ENCODE measurements around the gene ANKIB1. TPM values are rescaled to one million over a fixed set of nuclear protein-coding genes. Genes with fewer than 3 reads are reported as not detected.
"Not testable (repeated sequence)": the region's sequence is repeated elsewhere in the genome, so short reads cannot be mapped to it uniquely, and the experiment has no call there.

ANKIB1 gene
- total RNA-seq, 1 experiment from 2014 or later, result 42.1 TPM

DNA sequence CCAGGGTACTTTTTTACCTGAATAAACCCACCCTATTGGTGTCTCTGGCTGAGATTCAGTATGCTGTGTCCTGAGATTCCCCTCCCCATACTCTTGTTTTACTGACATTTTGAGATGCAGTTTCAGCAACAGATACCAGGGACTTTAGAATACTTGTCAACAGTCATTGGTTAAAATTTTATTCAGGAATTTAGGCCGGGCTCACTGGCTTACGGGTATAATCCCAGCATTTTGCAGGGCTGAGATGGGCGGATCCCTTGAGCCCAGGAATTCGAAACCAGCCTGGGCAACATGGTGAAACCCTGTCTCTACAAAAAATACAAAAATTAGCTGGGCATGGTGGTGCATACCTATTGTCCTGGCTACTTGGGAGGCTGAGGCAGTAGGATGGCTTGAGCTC, 111.5 kb downstream of the ANKIB1 start:
- no peak for DNase-seq (ENCODE audit: low spot score)
- Histone ChIP-seq H3K4me1 (ENCODE audit: insufficient read depth, low read length, poor library complexity, severe bottlenecking) (no peaks in the 10 kb centered on the region), H3K4me3 (ENCODE audit: low read depth, low read length, poor library complexity, severe bottlenecking) (no peak overlapping the region), H3K27ac (ENCODE audit: low read depth, low read length, poor library complexity, severe bottlenecking) (no peak overlapping the region), H3K9me3 (ENCODE audit: low read depth, low read length, poor library complexity, severe bottlenecking) (no peaks in the 10 kb centered on the region), H3K36me3 (ENCODE audit: insufficient read depth, low read length, poor library complexity, severe bottlenecking) (no peaks in the 10 kb centered on the region), H3K27me3 (replicated peaks; ENCODE audit: insufficient read depth, low read depth, low read length, poor library complexity) (no peaks in the 10 kb centered on the region)
- TF ChIP-seq EZH2 (IDR thresholded peaks at IDR 0.05; ENCODE audit: borderline replicate concordance, low read depth, low read length, poor library complexity, severe bottlenecking) (no peak), CTCF (conservative IDR thresholded peaks at IDR 0.05; ENCODE audit: low read depth, low read length) (no peak)
- ChIA-PET CTCF (no interaction called here), POLR2A (ENCODE audit: low non-redundant PET) (no interaction called here)
- intact Hi-C loops (cut with micrococcal nuclease; ENCODE audit: unreplicated experiment), result no loop called here
- BruUV-seq (replicated peaks), result no TSS peak

GRCh38 chr7:92359179-92359578, 113.4 kb downstream of the ANKIB1 start:
- H3K4me3 ChIP-seq (ENCODE audit: low read depth, low read length, poor library complexity, severe bottlenecking); DNase-seq (ENCODE audit: low spot score); POLR2A ChIA-PET (ENCODE audit: low non-redundant PET); H3K9me3 ChIP-seq (ENCODE audit: low read depth, low read length, poor library complexity, severe bottlenecking); H3K36me3 ChIP-seq (ENCODE audit: insufficient read depth, low read length, poor library complexity, severe bottlenecking); H3K27ac ChIP-seq (ENCODE audit: low read depth, low read length, poor library complexity, severe bottlenecking); BruUV-seq (replicated peaks); H3K27me3 ChIP-seq (replicated peaks; ENCODE audit: insufficient read depth, low read depth, low read length, poor library complexity); intact Hi-C loops (cut with micrococcal nuclease; ENCODE audit: unreplicated experiment); H3K4me1 ChIP-seq (ENCODE audit: insufficient read depth, low read length, poor library complexity, severe bottlenecking); CTCF ChIA-PET: not testable (repeated sequence)

GRCh38 chr7:92359801-92360200, 114.0 kb downstream of the ANKIB1 start:
- no peak overlapping the region for H3K27ac ChIP-seq (ENCODE audit: low read depth, low read length, poor library complexity, severe bottlenecking)
- DNase-seq (ENCODE audit: low spot score), result no peak
- ChIA-PET POLR2A (ENCODE audit: low non-redundant PET) (no interaction called here), CTCF (no interaction called here)
- no peaks in the 10 kb centered on the region for H3K27me3 ChIP-seq (replicated peaks; ENCODE audit: insufficient read depth, low read depth, low read length, poor library complexity)
- intact Hi-C loops (cut with micrococcal nuclease; ENCODE audit: unreplicated experiment), result no loop called here
- TF ChIP-seq EZH2 (IDR thresholded peaks at IDR 0.05; ENCODE audit: borderline replicate concordance, low read depth, low read length, poor library complexity, severe bottlenecking) (no peak), CTCF (conservative IDR thresholded peaks at IDR 0.05; ENCODE audit: low read depth, low read length) (no peak)
- no peaks in the 10 kb centered on the region for H3K9me3 ChIP-seq (ENCODE audit: low read depth, low read length, poor library complexity, severe bottlenecking)
- H3K4me3 ChIP-seq (ENCODE audit: low read depth, low read length, poor library complexity, severe bottlenecking), result no peak overlapping the region
- H3K36me3 ChIP-seq (ENCODE audit: insufficient read depth, low read length, poor library complexity, severe bottlenecking), result no peaks in the 10 kb centered on the region
- BruUV-seq (replicated peaks), result no TSS peak
- no peaks in the 10 kb centered on the region for H3K4me1 ChIP-seq (ENCODE audit: insufficient read depth, low read length, poor library complexity, severe bottlenecking)

DNA sequence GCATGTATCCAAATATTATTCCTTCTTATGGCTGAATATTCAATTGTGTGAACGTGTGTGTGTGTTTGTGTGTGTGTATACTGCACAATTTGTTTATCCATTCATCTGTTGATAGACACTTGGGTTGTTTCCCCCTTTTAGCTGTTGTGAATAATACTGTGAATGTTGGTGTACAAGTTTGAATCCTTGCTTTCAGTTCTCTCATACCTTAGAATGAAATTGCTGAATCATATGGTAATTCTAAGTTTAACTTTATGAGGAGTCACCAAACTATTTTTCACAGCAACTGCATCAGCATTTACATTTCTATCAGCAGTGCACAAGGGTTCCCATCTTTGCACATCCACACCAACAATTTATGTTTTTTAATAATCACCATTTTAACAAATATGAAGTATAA, 114.6 kb downstream of the ANKIB1 start:
- H3K4me1 ChIP-seq (ENCODE audit: insufficient read depth, low read length, poor library complexity, severe bottlenecking), result no peaks in the 10 kb centered on the region
- H3K27me3 ChIP-seq (replicated peaks; ENCODE audit: insufficient read depth, low read depth, low read length, poor library complexity), result no peaks in the 10 kb centered on the region
- ChIA-PET CTCF (no interaction called here), POLR2A (ENCODE audit: low non-redundant PET) (no interaction called here)
- intact Hi-C loops (cut with micrococcal nuclease; ENCODE audit: unreplicated experiment), result no loop called here
- no peak for TF ChIP-seq EZH2 (IDR thresholded peaks at IDR 0.05; ENCODE audit: borderline replicate concordance, low read depth, low read length, poor library complexity, severe bottlenecking)
- TF ChIP-seq CTCF (conservative IDR thresholded peaks at IDR 0.05; ENCODE audit: low read depth, low read length), result no peak
- no peak overlapping the region for H3K4me3 ChIP-seq (ENCODE audit: low read depth, low read length, poor library complexity, severe bottlenecking)
- H3K36me3 ChIP-seq (ENCODE audit: insufficient read depth, low read length, poor library complexity, severe bottlenecking), result no peaks in the 10 kb centered on the region
- H3K9me3 ChIP-seq (ENCODE audit: low read depth, low read length, poor library complexity, severe bottlenecking), result no peaks in the 10 kb centered on the region
- H3K27ac ChIP-seq (ENCODE audit: low read depth, low read length, poor library complexity, severe bottlenecking), result no peak overlapping the region
- BruUV-seq (replicated peaks), result no TSS peak
- no peak for DNase-seq (ENCODE audit: low spot score)

All from A673 (cell line).